GM21576 (cell line): Measurements from ENCODE around the gene KRT20.
"Not testable (repeated sequence)": the region's sequence is repeated elsewhere in the genome, so short reads cannot be mapped to it uniquely, and the experiment has no call there.

Experiments used
- ATAC-seq: cut with Tn5 transposase; IDR thresholded peaks from one replicate; pipeline ENCODE4 v1.9.1; 2021; ENCODE audit warnings: mild to moderate bottlenecking, moderate library complexity; ENCODE audit not compliant: unreplicated experiment

The KRT20 gene, protein sequence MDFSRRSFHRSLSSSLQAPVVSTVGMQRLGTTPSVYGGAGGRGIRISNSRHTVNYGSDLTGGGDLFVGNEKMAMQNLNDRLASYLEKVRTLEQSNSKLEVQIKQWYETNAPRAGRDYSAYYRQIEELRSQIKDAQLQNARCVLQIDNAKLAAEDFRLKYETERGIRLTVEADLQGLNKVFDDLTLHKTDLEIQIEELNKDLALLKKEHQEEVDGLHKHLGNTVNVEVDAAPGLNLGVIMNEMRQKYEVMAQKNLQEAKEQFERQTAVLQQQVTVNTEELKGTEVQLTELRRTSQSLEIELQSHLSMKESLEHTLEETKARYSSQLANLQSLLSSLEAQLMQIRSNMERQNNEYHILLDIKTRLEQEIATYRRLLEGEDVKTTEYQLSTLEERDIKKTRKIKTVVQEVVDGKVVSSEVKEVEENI

DNA sequence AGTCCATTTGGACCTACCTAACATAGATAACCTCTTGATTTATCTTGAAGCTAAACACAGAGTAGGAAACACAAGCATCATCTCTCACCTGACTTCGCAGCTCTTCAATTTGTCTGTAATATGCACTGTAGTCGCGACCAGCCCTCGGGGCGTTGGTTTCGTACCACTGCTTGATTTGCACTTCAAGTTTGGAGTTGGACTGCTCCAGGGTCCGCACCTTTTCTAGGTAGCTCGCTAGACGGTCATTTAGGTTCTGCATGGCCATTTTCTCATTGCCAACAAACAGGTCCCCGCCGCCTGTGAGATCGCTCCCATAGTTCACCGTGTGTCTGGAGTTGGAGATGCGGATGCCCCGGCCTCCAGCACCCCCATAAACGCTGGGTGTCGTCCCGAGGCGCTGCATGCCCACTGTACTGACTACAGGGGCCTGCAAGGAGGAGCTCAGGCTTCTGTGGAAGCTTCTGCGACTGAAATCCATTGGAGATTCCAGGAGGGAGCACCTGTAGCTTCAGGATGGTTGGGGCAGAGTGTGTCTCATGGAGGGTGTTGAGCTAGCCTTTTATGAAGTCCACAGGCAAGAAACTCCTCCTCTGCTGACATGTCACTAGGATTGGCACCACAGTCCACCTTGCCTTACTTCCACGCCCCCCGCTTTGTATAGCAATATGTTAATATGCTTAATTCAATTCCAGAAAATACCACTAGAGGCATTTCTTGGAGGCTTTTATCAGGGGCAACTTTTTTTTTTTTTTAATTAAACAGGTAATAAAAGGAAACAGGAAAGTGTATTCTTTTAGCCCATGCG lies at the start of gene KRT20:
Gene KRT20 (minus strand): TSS at position 535 of the 805 bp plus-strand sequence. CDS start 57 bp downstream, at position 478.
- ATAC-seq: no peak

DNA sequence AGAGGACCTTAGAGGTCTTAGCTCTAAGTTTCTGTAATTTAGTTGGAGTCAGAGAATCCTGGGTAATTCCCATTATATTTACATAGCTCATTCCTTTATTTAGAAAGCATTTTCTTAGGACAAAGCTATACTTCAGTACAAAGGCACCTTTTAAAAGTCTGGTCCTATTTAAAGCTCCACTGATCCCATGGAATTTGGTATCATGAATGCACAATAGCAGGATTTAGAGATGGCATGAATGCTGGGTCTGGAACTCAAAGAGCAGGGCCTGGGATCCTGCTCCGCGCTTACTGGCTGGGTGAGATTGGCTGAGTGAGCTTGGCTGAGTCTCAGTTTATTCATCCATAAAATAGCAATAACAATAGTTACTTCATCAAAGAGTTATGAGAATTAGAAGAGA lies 47.6 kb upstream of the KRT20 start:
- ATAC-seq: no peak

DNA sequence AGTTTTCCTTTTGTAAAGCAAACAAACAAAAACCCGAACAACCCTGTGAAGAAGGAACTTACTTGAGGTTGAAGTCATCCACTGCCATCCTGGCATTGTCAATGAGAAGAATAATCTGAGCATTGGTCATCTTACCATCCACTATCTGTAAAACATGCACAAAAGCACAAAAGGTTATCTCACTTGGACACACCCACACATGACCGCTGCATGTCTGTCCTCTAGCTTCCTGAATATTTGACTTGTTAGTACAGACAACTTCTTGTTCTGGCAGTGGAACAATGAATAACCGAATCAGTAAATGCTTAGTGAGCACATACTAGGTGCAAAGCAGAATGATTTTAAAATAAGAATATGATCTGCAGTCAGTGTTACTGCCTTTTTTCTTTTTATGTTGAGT lies 46.3 kb upstream of the KRT20 start:
- ATAC-seq: no peak

DNA sequence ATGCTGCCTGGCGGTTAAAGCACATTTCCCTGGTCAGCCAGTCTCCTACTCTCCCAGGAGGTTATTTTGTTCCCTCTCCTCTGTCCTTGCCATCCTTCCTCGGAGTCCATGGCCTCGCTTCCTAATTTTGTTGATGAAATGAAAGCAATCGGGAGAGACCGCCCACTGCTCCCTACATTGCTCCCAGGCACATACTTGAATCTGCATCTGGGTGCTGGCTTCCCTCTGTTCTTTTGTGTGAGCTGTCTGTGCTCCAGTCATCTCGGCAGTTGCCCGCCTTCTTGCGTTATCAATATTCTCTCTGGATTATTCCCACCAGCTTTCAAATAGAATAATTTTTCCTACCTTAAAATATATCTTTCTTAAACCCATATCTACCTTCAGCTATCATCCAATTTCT lies 41.3 kb upstream of the KRT20 start:
- ATAC-seq: no peak

DNA sequence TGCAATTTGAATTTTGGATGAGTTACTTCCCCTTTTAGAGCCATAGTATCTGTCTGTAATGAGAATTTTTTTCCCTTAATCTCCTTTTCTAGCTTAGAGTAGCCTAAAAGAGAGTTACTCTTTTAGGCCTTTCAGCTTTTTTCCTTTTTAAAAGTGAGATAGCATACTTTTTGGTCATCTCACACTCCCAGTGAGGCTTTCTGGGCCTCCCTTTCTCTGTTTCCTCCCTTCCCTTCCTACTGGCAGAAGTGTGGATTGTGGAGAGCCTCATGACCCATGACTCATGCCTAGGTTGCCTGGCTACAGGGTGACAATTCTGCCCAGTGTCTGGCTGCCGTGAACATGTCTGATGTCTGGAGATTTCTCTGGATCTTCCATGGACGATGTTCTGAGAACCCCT lies 37.2 kb upstream of the KRT20 start:
- no peak for ATAC-seq

DNA sequence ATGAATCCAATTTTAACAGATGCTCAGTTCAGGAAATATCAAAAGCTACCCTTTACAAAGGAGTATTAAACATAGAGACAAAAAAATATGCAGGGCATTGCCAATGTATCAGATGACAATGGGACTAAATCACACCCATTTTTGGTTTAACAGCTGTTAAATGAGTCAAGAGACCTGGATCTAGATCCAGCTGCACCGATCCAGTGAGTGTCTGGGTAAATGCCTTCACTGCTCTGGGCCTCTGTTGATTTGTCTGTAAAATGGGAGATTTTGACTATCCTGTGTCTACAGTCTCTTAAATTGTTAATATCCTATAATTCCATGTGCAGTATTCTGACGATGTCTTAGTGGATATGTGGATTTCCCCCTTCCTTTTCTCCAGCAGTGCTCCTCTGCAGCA lies 36.0 kb upstream of the KRT20 start:
- ATAC-seq: no peak

DNA sequence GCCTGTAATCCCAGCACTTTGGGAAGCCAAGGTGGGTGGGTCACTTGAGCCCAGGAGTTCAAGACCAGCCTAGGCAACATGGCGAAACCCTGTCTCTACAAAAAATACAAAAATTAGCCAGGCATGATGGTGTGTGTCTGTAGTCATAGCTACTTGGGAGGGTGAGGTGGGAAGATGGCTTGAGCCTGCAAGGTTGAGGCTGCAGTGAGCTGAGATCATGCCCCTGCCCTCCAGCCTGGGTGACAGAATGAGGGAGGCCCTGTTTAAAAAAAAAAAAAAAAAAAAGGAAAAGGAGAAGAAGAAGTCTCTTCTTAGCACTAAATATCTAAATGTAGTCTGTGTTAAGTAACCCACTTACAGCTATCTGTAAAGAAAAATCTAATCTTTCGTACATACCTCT lies 32.1 kb upstream of the KRT20 start:
- ATAC-seq: not testable (repeated sequence)

DNA sequence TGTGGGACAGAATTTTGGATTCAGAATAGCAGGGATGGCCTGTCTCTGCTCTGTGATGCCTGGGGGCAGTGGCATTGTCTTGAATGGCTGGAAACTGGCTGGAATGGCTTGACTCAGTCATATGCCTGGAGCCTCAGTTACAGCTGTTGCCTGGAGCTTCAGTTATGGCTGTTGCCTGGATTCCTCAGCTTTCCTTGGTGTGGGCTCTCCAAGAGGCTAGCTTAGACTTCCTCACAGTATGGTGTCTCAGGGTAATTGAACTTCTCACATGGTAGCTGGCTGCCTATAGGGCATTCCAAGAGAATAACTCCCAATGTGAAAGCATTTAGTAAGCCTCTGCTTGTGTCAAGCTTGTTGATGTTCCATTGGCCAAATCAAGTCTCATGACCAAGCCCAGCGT lies 31.3 kb upstream of the KRT20 start:
- ATAC-seq: no peak

DNA sequence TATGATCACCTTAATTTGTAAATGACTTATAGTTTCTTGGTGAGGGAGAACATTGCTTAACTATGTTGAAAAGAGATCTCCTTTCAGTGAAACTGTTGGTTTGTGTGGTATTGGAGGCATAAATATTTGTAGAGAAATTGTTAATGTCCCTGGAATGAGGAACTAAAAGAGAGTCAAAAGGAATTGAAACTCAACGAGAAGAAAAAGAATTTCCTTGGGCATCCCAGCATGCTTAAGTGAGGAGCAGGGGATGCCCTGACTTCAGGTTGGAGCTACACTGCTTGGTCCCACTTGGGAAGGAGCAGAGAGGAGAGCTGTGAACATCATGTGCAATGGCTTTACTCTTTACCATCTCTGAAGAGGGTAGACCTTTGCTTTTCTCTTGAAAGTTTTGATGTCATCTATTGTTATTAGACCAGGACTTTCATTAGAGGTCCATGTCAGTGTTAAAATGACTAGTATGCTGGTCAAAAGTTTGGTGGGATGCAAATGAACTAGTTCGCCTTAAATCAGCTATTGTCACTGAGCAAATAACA lies 30.7 kb upstream of the KRT20 start:
- no peak for ATAC-seq

DNA sequence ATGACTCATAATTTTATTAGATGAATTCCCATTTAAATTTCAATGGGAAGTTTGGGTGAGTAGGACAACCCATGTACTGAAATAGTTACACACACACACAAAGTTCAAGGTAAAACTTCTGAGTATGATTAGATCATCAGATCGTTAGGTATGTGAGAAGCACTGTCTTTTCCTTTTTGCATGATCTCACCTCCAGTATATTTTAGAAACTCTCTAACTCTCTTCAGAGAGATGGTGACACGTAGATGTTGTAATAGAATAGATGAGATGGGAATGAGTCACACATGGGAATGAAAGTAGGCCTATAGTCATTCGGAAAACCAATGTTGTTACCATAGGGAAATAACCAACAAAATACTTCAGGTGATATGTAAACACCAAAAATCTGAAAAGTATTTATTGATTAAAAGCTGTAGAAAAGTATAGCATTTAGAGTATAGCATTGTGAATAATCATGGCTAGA lies 30.2 kb upstream of the KRT20 start:
- no peak for ATAC-seq

DNA sequence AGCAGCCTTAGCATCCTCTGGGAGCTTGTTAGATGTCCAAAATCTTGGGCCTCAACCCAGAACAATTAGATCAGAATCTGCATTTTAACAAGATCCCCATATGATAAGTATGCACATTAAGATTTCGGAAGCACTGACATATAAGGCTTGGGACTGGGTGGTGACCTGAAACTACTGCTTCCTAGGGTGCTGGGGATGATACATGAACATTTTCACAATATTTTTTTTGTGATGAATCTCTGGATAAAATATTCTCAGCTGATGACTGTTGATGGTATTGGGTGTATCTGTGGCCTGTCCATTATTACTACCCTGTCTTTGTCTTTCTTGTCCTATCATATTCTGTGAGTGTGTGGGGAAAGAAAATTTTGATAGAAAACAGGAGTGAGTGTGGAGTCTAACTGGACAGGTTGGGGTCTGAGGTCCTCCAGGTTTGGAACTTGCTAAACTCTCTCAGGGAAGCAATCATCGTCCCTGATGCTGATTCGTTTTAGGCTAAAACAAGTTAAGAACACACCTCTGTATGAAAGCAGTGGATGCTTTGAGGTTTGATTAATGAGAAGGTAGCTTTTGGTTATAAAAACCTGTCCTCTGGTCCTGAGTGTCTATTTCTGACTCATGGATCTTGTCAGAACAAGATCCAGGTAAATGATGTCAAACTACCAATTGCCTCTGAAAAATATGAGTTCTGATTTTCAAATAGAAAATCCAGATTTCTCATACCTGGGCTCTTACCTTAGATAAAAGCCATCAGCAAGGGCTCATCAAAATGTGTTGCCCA lies 29.2 kb upstream of the KRT20 start:
- no peak for ATAC-seq

DNA sequence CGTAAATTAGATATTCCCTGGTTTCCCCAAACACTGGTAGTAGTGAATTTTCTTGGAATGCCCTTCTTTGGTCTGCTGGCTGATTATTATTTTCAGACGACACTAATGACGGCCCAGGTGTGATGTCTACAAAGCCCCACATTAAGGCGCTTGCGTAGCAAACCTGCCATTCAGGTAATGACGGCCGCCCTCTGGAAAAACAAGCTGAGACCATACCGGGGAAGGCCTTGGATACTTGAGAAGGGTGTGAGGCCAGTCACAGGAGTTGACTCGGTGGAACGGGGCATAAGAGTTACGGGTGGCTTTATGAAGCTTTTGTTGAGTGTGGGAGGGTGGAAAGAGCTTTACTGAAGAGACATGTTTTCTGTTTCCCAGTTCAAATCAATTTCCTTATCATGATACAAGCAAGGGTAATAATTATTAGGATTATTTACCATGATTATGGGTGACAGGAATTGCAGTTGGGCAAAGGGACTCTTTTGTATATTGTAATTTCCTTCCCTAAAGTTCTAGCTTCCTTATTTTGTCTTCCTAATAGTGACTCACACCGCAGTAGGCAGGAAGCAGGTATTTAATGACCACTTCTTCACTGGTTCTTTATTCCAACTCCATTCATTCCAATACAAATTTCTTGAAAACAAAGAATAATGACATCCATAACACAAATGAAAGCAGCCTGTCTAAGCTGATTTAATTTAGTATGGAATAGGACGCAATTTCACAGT lies 27.6 kb upstream of the KRT20 start:
- ATAC-seq: no peak

DNA sequence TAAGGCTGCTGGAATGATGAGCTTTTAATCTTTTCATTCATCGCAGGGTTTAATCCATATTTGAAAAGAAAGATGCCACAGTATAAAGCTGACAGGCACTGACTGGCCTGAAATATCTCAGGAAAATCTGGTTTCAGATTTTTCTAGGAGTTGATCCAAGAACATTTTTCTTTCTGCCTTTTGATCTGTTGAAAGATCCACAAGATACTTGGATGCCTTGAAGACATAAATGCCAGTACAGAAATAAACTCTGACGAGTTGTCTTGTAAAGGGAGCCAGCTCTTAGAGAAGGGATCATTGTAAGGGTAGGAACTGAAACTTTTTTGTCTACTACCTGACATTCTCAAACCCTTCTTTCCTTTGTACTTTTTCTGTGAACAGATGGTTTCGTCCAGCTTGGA lies 25.4 kb upstream of the KRT20 start:
- no peak for ATAC-seq

DNA sequence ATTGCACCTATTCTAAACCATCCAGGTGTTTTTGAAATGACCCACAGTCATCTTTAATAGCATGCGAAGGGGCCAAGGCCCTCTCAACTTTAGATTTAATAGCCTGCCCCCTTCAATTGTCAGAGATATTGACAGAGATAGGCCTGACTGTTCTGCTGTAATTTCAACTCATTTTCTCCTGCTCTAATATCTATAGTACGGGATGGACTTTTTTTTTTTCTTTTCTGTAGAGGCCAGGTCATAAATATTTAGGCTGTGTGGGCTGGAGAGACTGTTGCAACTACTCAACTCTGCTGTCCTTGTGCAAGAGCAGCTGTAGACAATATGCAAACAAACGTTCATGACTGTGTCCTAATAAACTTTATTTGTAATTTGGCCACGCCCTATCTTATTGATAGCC lies 24.7 kb upstream of the KRT20 start:
- ATAC-seq: no peak

DNA sequence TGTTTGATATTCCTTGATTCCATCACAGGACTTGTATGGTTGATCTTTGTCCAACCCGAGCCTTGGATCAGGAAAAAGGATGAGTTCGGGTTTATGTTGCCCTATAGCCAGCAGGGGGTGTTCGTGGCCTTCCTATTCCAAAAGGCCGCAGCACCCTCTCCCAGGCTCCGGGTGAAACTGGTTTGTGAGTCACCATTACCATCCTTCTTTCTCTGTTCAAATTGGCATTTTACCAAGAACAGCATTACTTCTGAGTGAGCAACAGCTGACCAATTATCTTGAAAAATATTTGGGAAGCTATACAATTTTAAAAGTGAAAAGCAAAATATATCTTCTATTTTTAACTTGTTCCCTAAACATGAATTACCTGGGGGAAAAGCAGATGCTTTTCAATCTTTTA lies 24.3 kb upstream of the KRT20 start:
- no peak for ATAC-seq

DNA sequence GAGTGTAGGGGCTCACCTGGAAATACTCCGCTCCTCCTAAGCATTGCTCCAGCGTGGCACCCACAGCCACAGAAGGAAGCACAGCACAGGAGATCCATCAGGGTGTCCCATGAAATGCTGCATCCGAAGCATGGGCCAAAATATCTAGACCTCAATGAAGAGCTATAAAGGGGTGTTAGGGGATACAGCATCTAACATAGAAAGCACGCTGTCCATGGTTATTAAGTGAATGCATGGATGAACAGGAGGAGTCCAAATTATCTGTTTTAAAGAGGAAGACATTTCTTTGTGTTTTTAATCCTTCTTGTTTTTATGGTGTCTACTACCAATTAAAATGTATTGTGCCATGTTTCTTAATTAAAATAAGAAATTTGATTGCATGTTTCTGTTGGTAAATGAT lies 21.6 kb upstream of the KRT20 start:
- no peak for ATAC-seq

DNA sequence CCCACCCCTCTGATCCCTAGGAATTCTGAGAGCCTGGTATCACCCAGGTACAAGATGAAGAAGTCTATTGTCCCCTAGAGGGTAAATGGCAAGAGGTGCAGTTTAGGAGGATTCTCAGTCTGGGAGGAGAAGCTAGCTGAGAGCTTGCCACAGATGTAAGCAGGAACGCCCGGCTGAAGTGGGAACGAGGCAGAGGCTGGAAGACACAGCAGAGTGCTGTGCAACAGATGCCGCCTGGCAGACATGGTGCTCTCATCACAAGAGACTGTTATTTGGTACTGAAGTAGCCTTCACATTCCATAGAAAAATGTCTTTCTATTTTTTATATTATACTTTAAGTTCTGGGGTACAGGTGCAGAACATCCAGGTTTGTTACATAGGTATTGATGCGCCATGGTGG lies 20.3 kb upstream of the KRT20 start:
- no peak for ATAC-seq

DNA sequence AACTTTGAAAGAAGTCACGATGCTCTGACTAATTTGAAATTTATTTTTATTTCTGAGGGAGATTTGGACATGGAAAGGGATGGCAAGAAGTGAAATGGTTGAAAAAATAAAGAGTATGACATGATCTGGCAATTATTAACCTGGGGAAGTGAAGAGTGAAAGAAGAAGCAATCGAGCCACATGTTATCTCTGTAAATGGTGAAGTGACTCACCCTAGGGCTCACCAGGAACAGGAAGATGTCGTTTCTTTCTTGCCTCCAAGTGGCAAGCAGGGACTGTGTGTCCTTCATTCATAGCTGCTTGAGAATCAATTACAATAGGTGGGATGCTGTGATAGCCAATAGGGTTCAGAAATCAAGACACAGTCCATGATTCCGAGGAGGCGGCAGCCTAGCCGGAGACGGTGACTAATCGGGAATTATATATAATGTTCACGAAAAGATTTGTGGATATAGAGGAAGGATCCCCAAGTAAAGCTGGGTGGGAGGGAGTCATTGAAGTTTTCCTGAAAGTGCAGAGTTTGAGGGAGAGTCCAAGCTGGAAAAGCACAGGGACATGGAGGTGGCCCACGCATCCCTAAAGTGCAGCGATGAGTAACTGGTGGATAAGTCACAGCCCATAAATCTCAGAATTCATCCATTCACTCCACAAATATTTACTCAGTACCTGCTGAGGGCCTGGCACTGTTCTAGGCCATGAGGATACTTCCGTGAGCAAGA lies 18.2 kb upstream of the KRT20 start:
- ATAC-seq: no peak

DNA sequence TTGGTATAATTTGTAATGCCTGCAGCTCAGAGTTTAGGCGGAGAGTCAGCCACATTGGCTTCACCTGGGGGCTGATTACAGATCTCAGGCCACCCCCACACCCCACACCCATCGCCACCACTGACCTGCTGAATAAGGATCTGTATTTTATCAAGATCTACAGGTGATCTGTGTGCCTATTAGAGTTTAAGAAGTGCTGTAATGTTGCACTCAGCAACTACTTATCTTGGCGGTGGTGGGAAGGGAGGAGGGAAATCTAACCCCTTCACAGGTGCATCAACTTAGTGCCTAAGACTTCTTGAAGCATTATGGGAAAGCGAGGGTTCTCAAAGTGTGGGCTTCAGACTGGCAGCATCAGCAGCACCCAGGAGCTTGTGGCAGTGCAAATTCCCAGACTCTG lies 17.5 kb upstream of the KRT20 start:
- no peak for ATAC-seq

DNA sequence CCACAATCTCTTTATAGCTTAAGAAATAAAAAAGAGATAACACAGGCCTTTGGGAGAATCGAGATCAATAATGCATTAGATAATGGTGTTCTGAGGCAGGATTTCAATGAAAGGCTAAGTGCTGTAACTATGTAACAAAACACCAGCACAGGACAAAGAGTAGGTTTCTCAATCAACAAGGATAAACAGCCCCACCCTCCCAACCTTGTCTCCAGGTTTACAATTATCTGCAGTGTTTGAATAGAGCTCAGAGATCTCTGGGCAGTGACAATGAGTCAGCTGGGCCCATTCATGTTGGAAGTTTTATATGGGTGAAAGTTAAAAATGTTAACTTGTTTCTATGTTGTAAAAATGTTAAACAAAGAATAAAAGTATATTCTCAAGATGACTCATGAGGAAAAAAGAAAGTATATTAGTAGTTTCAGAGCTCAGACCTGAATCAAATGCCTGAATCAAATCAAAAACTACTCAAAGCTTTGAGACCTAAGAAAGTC lies 17.0 kb upstream of the KRT20 start:
- no peak for ATAC-seq
